Measurements from ENCODE around the gene IAPP.

- no peak for TF ChIP-seq CTCF (IDR thresholded peaks at IDR 0.05)
- no peak for TF ChIP-seq EZH2phosphoT487 (IDR thresholded peaks at IDR 0.05)
Measured at GRCh38 chr12:21343636-21344035, 29.1 kb upstream of the IAPP start.

Measured in neural progenitor cell (in vitro differentiated cells).